GM12873 (cell line): ENCODE data around the gene BHLHE41.
A peak's percentile ranks its signal among the peaks of the same experiment; 100 is the strongest.

Source experiments
- TF ChIP-seq, protein P1 (sequence below): IDR thresholded peaks from 2 replicates; pipeline ENCODE4 v1.5.1; 2012; ENCODE audit warnings: low read depth, mild to moderate bottlenecking, moderate library complexity, low read length, control low read depth; ENCODE audit not compliant: insufficient read depth; ENCODE audit errors: missing control alignments

BHLHE41 gene

DNA sequence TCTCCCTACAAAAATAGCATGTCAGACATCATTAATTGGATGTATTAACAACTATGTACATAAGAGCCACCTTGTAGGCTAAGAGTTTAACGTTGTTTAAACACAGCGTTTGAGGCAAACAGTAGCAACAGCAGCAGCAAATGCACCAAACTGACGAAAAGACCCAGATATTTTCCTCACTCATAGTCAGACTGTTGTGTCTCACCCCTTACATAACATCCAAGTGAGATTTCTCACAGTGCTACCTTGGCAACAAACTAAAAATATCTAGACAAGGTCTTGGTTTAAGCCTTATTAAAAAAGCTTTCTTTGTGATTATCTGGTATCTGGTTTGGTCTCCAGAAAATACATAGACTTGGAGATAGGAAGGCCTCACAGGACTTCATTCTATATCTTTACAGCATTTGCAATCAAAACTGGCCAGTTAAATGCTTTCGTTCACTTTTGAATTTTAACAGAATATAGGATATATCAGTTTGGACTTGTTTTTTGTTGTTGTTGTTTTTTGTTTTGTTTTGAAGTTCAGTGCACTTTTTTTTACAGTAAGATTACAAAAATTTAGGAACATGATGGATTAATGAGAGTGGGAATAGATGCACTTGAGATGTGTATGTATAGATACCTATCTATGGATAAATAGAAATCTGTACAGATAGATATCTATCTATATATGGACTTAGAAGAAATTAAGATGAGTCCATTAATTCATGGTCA, 4.1 kb downstream of the BHLHE41 start:
- TF ChIP-seq, protein P1, sequence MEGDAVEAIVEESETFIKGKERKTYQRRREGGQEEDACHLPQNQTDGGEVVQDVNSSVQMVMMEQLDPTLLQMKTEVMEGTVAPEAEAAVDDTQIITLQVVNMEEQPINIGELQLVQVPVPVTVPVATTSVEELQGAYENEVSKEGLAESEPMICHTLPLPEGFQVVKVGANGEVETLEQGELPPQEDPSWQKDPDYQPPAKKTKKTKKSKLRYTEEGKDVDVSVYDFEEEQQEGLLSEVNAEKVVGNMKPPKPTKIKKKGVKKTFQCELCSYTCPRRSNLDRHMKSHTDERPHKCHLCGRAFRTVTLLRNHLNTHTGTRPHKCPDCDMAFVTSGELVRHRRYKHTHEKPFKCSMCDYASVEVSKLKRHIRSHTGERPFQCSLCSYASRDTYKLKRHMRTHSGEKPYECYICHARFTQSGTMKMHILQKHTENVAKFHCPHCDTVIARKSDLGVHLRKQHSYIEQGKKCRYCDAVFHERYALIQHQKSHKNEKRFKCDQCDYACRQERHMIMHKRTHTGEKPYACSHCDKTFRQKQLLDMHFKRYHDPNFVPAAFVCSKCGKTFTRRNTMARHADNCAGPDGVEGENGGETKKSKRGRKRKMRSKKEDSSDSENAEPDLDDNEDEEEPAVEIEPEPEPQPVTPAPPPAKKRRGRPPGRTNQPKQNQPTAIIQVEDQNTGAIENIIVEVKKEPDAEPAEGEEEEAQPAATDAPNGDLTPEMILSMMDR, result no peak

DNA sequence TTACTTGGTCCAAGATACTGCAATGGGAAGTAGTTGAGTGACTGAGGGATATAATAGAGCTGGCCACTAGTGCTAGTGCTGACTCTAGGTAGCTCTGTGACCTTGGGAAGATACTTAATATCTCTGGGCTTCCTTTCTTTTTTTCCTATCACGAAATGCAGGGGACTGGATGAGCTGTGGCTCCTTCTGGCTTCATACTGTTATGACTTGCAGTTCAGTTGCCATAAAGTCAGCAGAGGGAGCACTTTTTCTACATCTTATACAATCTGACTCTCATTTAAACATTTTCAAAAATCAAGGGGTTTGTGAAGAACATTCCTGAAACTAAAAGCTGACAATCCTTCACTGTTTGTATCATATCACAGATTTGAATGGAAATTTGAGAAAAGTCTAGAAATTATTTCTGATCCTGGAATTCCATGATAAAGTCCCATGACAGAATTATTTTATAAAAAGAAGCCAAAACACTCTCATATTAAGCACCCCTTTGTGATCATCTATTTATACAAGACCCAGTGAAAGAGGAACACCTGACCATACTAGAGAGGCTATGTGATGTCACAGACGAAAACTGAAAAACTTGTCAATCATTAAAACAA, 5.3 kb downstream of the BHLHE41 start:
- TF ChIP-seq, protein P1, result peak; percentile 51

DNA sequence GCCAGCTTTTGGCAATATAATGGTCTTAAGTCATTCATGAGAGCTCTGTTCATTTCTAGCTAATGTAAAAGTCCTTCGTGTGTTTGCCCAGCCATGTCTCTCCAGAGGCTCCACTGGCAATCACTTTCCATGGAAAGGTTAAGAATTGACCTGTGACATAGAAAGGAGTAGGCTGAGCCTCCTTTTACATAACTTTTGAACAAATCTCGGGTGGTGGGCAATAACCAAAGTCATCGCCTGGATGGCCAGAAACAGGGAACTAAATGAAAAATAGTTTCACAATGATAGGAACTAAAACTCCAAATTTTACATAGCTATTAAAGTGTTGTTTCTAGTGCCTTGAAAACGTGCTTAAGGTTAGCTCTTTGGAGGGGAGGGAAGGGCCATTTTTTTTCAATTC, 6.5 kb downstream of the BHLHE41 start:
- TF ChIP-seq, protein P1, result no peak

DNA sequence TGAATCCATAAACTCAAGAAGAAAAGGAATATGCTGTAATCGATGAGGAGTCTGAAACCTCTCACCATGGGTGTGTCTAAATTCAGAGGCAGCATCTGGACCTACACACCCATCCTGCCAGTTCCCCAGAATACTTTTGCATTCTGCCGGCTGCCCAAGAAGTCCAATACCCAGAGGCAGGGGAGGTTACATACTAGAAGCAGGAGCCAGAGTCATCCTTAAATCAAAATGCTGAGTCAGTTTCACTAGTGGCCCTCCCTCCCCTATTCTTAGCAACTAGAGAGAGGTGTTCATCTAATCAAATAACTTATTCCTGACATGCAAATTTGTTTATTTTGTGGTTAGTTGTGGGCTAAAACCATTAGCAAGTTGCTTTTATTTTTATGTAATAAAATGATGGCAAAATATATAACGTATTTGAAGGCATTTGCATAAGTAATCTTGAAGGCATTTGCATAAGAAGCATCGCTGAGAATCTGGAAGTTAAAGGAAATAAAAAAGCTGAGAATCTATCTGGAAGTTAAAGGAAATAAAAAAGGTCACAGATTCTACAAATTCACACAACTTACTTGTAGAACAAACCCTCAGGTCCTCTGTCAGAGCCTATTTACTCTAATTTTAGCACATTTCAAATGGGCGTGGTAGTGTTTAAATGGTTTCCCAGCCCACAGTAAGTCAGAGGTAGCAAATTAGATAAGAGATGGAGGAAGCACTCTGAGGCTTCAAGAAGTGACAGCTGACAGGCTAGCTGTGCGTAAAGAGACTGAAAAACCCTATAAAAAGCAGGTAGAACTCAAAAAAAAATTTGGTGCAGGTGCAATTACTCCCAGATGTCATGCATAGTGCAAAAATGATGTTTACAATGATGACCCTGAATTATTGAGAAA, 7.8 kb downstream of the BHLHE41 start:
- TF ChIP-seq, protein P1, result no peak

DNA sequence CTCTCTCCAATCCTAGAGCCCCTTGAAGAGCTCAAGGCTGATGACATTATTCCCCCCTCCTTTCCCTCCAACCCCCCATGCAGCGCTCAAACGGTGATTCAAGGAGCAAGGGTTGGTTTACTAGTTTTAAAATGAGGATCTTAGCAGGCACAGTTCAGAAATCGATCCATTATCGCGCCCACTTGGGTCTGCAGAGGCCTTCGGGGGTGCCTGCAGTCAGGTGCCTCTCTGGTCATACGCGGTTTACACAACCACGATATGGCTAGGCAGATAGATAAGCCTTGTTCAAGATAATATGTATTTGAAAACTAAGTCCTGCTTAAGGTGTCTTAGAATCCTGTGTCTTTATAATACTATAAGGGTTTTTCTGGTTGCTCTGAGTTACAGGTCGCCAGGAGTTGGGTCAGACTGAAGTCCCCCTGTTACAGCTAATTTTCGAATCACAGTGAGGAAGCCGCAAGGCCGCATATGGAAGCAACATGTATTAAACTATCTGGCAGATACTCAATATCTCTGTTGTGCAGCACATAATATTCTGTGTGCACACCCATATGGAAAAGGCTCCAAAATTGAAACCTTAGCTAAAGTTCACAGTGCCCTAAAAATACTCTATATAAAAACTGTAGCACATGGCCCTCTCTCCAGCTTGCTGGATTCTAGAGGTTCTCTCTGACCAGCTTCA, 10.0 kb downstream of the BHLHE41 start:
- TF ChIP-seq, protein P1, result no peak

DNA sequence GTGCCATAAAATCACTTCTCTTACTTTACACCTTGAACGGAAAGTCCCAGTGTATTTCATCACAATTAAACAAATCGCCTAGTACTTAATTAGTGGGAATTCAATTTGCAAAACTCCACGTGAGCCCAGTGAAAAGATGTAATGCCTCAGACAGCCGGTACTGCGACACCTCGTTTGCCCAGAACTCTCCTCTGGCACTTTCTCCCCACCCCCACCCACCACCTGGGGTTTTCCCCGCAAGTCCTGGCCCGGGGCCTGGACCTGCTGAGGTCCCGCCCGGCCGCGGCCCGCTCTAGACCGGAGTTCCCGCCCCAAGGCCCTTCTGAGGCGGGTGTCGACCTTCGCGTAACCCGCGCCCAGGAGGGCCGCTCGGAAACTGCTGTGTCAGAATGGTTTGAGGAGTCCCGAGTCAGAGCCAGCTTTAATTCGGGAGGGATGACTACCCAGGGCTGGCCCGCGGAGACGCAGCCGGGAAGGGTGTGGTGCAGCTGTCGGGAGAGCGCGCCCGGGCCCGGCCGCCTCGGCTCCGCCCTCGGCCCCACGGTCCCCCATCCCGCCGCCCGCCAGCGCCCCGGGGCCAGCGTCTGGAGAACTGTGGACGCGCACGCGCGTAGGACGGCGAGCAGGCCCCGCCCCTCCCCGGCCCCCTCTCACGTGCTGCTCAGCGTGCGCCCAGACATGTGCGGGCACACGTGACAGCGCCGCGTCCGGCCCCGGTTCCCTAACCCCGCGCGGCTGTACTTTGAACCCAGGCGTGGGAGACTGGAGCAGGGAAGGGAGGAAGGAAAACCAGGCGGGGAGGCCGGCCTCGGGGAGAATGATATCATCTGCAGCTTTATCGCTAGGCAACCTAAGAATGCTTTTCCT, 10.8 kb downstream of the BHLHE41 start:
- TF ChIP-seq, protein P1, result peak; percentile 49
